NCI-H524 (cell line): ENCODE measurements around the gene GFAP.

Experiments
- DNase-seq, 2 experiments: peaks; one replicate each; lab custom pipeline; 2025; lab: John Stamatoyannopoulos, UW

Gene GFAP

DNA sequence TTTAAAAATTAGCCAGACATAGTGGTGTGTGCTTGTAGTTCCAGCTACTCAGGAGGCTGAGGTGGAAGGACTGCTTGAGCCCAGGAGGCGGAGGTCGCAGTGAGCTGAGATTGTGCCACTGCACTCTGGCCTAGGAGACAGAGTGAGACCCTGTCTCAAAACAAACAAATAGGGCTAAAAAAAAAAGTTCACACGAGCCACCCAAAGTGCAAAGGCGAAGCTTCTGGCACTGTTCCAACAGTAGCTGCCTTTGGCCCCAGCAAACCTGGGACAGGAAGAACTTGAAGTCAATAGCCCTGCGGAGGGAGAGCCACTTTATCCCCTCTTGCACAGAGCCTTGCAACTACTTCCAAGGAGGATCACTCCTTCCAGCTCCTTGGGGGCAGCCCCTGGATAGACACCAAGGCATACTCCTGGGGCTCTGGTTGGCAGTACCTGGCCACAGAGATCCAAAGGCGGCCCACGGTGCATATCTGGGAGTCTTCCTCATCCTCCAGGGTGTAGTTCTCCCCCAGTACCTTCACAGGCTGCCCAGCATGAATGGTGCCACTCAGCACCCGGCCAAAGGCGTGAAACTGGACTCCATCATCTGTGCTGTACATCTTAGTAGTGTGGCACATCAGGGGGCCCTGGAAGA, 52.9 kb downstream of the GFAP start:
- no peak for DNase-seq

DNA sequence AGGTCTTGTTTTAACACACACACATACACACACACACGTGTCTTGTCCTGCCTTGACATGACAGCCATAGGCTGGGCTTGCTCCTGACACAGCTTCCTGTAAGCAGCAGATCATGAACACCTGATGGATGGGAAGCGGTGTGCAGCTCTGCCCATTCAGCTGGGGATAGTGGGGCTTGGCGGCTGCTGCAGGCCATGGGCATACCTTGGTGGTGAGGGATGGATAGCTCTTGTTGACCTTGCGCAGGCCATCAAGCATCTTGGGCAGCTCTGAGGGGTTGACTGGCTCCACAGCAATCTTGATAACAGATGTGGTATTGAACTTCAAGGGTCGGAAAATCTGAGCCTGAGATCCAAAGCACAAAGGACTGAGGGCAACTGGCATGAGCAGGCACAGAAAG, 55.6 kb downstream of the GFAP start:
- DNase-seq = no peak

DNA sequence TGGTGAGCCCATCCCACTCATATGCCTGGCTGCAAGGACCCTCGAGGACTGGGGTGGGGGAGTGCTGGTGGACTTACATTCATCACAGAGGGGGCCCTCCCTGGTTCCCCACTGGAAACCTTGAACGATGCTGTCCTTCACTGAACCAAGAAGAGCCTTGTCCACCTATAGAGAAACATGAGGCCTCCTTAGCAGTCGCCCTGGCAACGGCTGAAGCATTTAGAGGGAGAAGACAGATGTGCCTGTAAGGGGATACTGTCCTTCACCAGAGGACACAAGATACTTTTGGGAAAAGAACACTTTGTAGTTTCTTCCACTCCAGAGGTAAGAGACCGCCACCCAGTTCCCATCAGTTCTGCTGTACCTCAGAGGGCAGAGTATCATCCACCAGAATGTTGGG, 61.1 kb downstream of the GFAP start:
- DNase-seq = peak; percentile 89 to 96
